Uterus (tissue), 2 donors: ENCODE results near the gene FGFR2.

ENCODE experiments used
- POLR2A ChIP-seq, 2 donors: fragments of 450-650 bp; IDR thresholded peaks; one replicate each; pipeline ENCODE4 v1.6.1; 2016; ENCODE audit warnings: antibody characterized with exemption in 2 of 2, mild to moderate bottlenecking in 1 of 2, moderate library complexity in 1 of 2
- TF ChIP-seq, protein P1 (sequence below), 4 experiments: fragments of 200-600 bp in 2 of 4; fragments of 450-650 bp in 2 of 4; sonication (generic) in 2 of 4; IDR thresholded peaks; one replicate each; pipeline ENCODE4 v1.5.1; 2016 to 2019; ENCODE audit warnings: antibody characterized with exemption in 4 of 4, mild to moderate bottlenecking in 2 of 4, moderate library complexity in 1 of 4

DNA sequence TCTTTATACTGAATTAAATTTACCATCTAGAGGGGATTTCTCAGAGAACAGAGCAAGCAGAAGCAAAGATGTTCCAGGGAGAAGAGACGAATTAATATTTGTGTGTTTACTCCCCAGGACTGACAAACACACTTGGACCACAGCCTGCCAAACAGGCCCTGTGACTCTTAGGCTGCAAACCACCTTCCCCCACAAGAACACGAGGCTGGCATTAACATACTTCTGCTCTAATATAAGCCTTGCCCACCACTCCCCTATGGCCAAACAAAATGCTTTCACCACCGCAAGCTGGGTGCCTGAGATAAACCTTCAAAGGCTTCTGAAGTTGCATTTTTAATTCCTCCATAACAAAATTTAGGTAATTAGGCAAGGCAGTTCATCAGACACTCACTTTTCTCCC lies 88.4 kb downstream of the FGFR2 start:
- TF ChIP-seq, protein P1, sequence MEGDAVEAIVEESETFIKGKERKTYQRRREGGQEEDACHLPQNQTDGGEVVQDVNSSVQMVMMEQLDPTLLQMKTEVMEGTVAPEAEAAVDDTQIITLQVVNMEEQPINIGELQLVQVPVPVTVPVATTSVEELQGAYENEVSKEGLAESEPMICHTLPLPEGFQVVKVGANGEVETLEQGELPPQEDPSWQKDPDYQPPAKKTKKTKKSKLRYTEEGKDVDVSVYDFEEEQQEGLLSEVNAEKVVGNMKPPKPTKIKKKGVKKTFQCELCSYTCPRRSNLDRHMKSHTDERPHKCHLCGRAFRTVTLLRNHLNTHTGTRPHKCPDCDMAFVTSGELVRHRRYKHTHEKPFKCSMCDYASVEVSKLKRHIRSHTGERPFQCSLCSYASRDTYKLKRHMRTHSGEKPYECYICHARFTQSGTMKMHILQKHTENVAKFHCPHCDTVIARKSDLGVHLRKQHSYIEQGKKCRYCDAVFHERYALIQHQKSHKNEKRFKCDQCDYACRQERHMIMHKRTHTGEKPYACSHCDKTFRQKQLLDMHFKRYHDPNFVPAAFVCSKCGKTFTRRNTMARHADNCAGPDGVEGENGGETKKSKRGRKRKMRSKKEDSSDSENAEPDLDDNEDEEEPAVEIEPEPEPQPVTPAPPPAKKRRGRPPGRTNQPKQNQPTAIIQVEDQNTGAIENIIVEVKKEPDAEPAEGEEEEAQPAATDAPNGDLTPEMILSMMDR (IDR thresholded peaks at IDR 0.05) = no peak
- TF ChIP-seq POLR2A (IDR thresholded peaks at IDR 0.05) = no peak
